ENCODE results near the gene PLA2G2F.

Gene PLA2G2F

GRCh38 chr1:20189664-20190063 lies 50.5 kb downstream of the PLA2G2F start:
- no peak for DNase-seq (ENCODE audit: low read depth)

GRCh38 chr1:20190256-20191160 lies 51.4 kb downstream of the PLA2G2F start:
- no peak for DNase-seq (ENCODE audit: low read depth)

GRCh38 chr1:20191266-20191825 lies 52.2 kb downstream of the PLA2G2F start:
- no peak for DNase-seq (ENCODE audit: low read depth)

GRCh38 chr1:20192364-20192763 lies 53.2 kb downstream of the PLA2G2F start:
- no peak for DNase-seq (ENCODE audit: low read depth)

GRCh38 chr1:20192871-20193411 lies 53.8 kb downstream of the PLA2G2F start:
- no peak for DNase-seq (ENCODE audit: low read depth)

- no peak for DNase-seq (ENCODE audit: low read depth)
These were observed 55.1 kb downstream of the PLA2G2F start for GRCh38 chr1:20194224-20194623.

GRCh38 chr1:20194757-20195461 lies 55.8 kb downstream of the PLA2G2F start:
- peak; percentile 47 for DNase-seq (ENCODE audit: low read depth)

GRCh38 chr1:20195462-20195780 lies 56.3 kb downstream of the PLA2G2F start:
- no peak for DNase-seq (ENCODE audit: low read depth)

- DNase-seq (ENCODE audit: low read depth) = no peak
These were observed 58.2 kb downstream of the PLA2G2F start for GRCh38 chr1:20197329-20197791.

GRCh38 chr1:20198296-20198695 lies 59.2 kb downstream of the PLA2G2F start:
- DNase-seq (ENCODE audit: low read depth) = no peak

GRCh38 chr1:20198918-20199317 lies 59.8 kb downstream of the PLA2G2F start:
- no peak for DNase-seq (ENCODE audit: low read depth)

- no peak for DNase-seq (ENCODE audit: low read depth)
These were observed 60.3 kb downstream of the PLA2G2F start for GRCh38 chr1:20199403-20199802.

GRCh38 chr1:20199840-20200239 lies 60.7 kb downstream of the PLA2G2F start:
- no peak for DNase-seq (ENCODE audit: low read depth)

Data from ELR (cell line).